ENCODE measurements around the gene IARS1. TPM values are rescaled to one million over a fixed set of nuclear protein-coding genes. Genes with fewer than 3 reads are reported as not detected.

IARS1 gene
- total RNA-seq (2014; rRNA removed; shearing (Covaris generic)) (352 and 392 TPM in 2 replicates), total RNA-seq (2022) (330 and 336 TPM in 2 replicates), Bru-seq, nascent RNA (percentile 97 among the genes with signal in this experiment), BruChase-seq, experiment 1, labeled RNA remaining after a 6-hour chase (percentile 97 among the genes with signal in this experiment), BruChase-seq, experiment 2, labeled RNA remaining after a 2-hour chase (percentile 95 among the genes with signal in this experiment)
- long read RNA-seq, full-length matches to known transcripts = 197 of 680 reads
- long read RNA-seq, partial matches to known transcripts = 355 of 680 reads
- long read RNA-seq, other reads (novel, unspliced or antisense) = 128 of 680 reads

DNA sequence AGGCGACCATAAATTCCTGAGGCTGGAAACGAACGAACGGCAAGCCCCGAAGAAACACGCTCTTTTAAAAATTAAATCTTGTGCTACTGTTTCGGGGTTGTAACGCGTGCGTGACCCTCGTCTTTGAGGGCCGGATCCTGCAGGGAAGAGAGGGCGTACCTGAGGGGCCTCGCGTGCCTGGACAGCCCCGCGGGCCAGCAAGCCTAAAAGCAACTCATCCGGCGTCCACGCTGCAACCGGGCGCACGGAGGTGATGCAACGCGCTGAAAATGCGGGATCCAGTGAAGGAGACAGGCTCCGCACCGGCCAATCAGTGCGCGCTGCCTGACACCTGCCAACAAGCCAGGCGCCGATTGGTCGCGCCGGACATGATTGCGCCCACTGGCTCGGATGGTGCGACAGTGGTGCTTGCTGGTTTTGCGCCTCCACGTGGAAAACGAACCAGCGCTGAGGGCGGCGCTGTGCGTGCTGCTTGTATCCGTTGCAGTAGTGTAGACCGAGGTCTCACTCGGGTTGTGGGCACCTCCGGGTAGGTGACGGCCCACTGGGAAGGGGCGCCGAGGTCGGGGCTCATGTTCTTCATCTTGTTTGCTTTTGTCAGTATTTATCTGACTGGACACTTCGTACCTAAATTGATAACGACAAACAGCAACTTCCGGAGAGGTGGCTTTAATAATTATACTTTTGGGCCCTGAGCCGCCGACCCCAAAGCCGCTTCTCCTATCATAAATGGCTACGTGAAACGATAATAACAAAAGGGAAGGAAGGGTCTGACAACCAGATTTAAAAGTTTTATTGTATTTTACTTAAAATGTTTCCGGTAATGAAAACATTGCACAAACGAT lies at the start of gene IARS1:
TSS of gene IARS1 (minus strand) at position 246 of the 845 bp plus-strand sequence. CDS start 4,278 bp downstream, outside the sequence.
- Histone ChIP-seq H3K79me2 (ENCODE audit: insufficient read depth, low read depth, low read length) (peaks cover 84% of the 10 kb centered on the region), H3K27ac (ENCODE audit: low read depth, low read length, poor library complexity, severe bottlenecking) (peak within 1 kb of the TSS; percentile 92), H4K20me1 (ENCODE audit: insufficient read depth, low read length) (peaks cover 33% of the 10 kb centered on the region), H3K36me3 (ENCODE audit: insufficient read depth, low read length) (peaks cover 69% of the 10 kb centered on the region), H3K4me2 (ENCODE audit: low read length) (peak within 1 kb of the TSS; percentile 92), H2AFZ (ENCODE audit: low read length) (peak within 1 kb of the TSS; percentile 64), H3K9me2 (ENCODE audit: insufficient read depth, low read length) (no peaks in the 10 kb centered on the region), H3K4me1 (ENCODE audit: insufficient read depth, low read length, poor library complexity, severe bottlenecking) (peaks cover 63% of the 10 kb centered on the region), H3K4me3 (ENCODE audit: low read depth, low read length, poor library complexity, severe bottlenecking) (peak within 1 kb of the TSS; percentile 91), H3K9me3 (ENCODE audit: low read length) (no peaks in the 10 kb centered on the region; the same call in 1 of the 2 replicates)
- CTCF ChIA-PET (ENCODE audit: unreplicated experiment) = no interaction called here
- intact Hi-C loops (cut with micrococcal nuclease; ENCODE audit: unreplicated experiment) = loop anchor here (1.0 to 2.0 kb wide), 2 partner anchors 32 to 471 kb away; partner anchors contain the start of genes BICD2, CENPP and NOL8
- DNase-seq (ENCODE audit: low spot score) = peak; percentile 98
- BruUV-seq (replicated peaks) = TSS peak; percentile 97
- no peak for TF ChIP-seq EZH2phosphoT487 (IDR thresholded peaks at IDR 0.05; ENCODE audit: borderline replicate concordance, low read depth, low read length)
- TF ChIP-seq, protein P1, sequence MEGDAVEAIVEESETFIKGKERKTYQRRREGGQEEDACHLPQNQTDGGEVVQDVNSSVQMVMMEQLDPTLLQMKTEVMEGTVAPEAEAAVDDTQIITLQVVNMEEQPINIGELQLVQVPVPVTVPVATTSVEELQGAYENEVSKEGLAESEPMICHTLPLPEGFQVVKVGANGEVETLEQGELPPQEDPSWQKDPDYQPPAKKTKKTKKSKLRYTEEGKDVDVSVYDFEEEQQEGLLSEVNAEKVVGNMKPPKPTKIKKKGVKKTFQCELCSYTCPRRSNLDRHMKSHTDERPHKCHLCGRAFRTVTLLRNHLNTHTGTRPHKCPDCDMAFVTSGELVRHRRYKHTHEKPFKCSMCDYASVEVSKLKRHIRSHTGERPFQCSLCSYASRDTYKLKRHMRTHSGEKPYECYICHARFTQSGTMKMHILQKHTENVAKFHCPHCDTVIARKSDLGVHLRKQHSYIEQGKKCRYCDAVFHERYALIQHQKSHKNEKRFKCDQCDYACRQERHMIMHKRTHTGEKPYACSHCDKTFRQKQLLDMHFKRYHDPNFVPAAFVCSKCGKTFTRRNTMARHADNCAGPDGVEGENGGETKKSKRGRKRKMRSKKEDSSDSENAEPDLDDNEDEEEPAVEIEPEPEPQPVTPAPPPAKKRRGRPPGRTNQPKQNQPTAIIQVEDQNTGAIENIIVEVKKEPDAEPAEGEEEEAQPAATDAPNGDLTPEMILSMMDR (conservative IDR thresholded peaks at IDR 0.05; ENCODE audit: low read length) = peak; percentile 66
- POLR2A ChIA-PET = no interaction called here

DNA sequence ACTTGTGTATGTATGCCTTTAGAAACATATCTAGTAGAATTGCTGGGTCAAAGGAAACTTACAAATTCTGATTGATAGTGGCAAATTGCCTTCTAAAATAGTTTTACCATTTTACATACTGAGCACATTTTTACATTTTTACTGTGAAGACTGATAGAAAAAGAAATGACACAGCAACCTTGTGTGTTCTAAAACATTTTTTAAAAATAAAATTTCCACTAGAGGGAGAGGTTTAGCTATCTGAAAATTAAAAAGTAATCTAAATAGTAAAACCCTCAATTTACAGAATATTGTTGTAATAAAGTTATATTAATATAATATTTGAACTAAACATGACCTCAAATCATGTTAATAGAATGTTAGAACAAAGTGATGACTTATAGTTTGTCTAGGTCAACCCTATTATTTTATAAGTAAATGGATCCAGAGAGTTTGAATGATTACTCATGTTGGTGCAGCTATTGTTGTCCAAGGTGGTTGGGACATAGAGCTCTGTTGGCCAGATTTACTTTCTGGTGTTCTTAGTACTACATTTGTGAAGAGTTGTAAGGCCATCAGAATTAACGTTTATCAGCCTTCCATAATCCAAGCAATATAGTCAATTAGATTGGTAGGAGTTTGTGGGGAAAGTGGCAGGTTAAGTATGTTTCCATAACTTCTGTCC lies 49.5 kb upstream of the IARS1 start:
- Histone ChIP-seq H3K4me3 (ENCODE audit: low read depth, low read length, poor library complexity, severe bottlenecking) (no peak overlapping the region), H4K20me1 (ENCODE audit: insufficient read depth, low read length) (no peaks in the 10 kb centered on the region), H2AFZ (ENCODE audit: low read length) (no peak overlapping the region), H3K4me2 (ENCODE audit: low read length) (no peak overlapping the region), H3K4me1 (ENCODE audit: insufficient read depth, low read length, poor library complexity, severe bottlenecking) (no peaks in the 10 kb centered on the region), H3K79me2 (ENCODE audit: insufficient read depth, low read depth, low read length) (no peaks in the 10 kb centered on the region), H3K9me2 (ENCODE audit: insufficient read depth, low read length) (no peaks in the 10 kb centered on the region), H3K9me3 (ENCODE audit: low read length) (peaks cover 6% of the 10 kb centered on the region; the same call in 1 of the 2 replicates), H3K27ac (ENCODE audit: low read depth, low read length, poor library complexity, severe bottlenecking) (no peak overlapping the region), H3K36me3 (ENCODE audit: insufficient read depth, low read length) (peaks cover 74% of the 10 kb centered on the region)
- BruUV-seq (replicated peaks) = no TSS peak
- TF ChIP-seq, protein P1 (conservative IDR thresholded peaks at IDR 0.05; ENCODE audit: low read length) = peak; percentile 25; the same call in 1 of the 2 replicates
- TF ChIP-seq EZH2phosphoT487 (IDR thresholded peaks at IDR 0.05; ENCODE audit: borderline replicate concordance, low read depth, low read length) = no peak
- DNase-seq (ENCODE audit: low spot score) = no peak
- ChIA-PET CTCF (ENCODE audit: unreplicated experiment) (no interaction called here), POLR2A (no interaction called here)
- intact Hi-C loops (cut with micrococcal nuclease; ENCODE audit: unreplicated experiment) = no loop called here

All from OCI-LY7 (cell line).